MM.1S (cell line): Measurements from ENCODE around the gene TMIGD3.

ENCODE experiments used
- DNase-seq: peaks from one replicate; pipeline ENCODE4 v3.0.0-alpha.2; 2015
- H2AFZ ChIP-seq: fragments of 300-600 bp; sonication (generic); 2 replicates; pipeline ENCODE4 v1.6.0; 2016; ENCODE audit warnings: antibody characterized with exemption, low read length
- H3F3A ChIP-seq: fragments of 300-600 bp; sonication (generic); 2 replicates; pipeline ENCODE4 v1.6.1; 2016; ENCODE audit warnings: mild to moderate bottlenecking, antibody characterized with exemption, low read length, moderate library complexity, mixed read lengths; ENCODE audit not compliant: insufficient read depth
- H3K27ac ChIP-seq: fragments of 300-600 bp; sonication (generic); 2 replicates; pipeline ENCODE4 v1.5.1; 2016; ENCODE audit warnings: mild to moderate bottlenecking, low read length
- H3K27me3 ChIP-seq: fragments of 300-600 bp; sonication (generic); replicated peaks from 2 replicates; pipeline ENCODE4 v1.6.0; 2016; ENCODE audit warnings: low read length; ENCODE audit not compliant: insufficient read depth
- H3K36me3 ChIP-seq: fragments of 300-600 bp; sonication (generic); replicated peaks from 2 replicates; pipeline ENCODE4 v1.6.1; 2016; ENCODE audit warnings: mild to moderate bottlenecking, low read length, mixed read lengths; ENCODE audit not compliant: insufficient read depth
- H3K4me1 ChIP-seq: fragments of 300-600 bp; sonication (generic); 2 replicates; pipeline ENCODE4 v1.6.1; 2016; ENCODE audit warnings: low read length, mixed read lengths
- H3K4me2 ChIP-seq: fragments of 300-600 bp; sonication (generic); 2 replicates; pipeline ENCODE4 v1.6.0; 2016; ENCODE audit warnings: low read depth, low read length
- H3K4me3 ChIP-seq: fragments of 300-600 bp; sonication (generic); 2 replicates; pipeline ENCODE4 v1.5.1; 2016; ENCODE audit warnings: low read length, mixed read lengths
- H3K79me2 ChIP-seq: fragments of 300-600 bp; sonication (generic); 2 replicates; pipeline ENCODE4 v1.6.1; 2016; ENCODE audit warnings: mixed run types, low read length, mixed read lengths
- H3K9ac ChIP-seq: fragments of 300-600 bp; sonication (generic); 2 replicates; pipeline ENCODE4 v1.6.1; 2016; ENCODE audit warnings: low read length, mixed read lengths
- H3K9me2 ChIP-seq: fragments of 300-600 bp; sonication (generic); replicated peaks from 2 replicates; pipeline ENCODE4 v1.6.1; 2016; ENCODE audit warnings: mild to moderate bottlenecking, low read length, mixed read lengths; ENCODE audit not compliant: insufficient read depth
- H3K9me3 ChIP-seq: fragments of 300-600 bp; sonication (generic); replicated peaks from 2 replicates; pipeline ENCODE4 v1.6.1; 2016; ENCODE audit warnings: mild to moderate bottlenecking, low read length, mixed read lengths; ENCODE audit not compliant: insufficient read depth
- H4K20me1 ChIP-seq: fragments of 300-600 bp; sonication (generic); 2 replicates; pipeline ENCODE4 v1.6.1; 2016; ENCODE audit warnings: mild to moderate bottlenecking, low read length, moderate library complexity, mixed read lengths; ENCODE audit not compliant: insufficient read depth
- CTCF ChIP-seq: fragments of 300-600 bp; sonication (generic); IDR thresholded peaks from 2 replicates; pipeline ENCODE4 v1.5.1; 2016; ENCODE audit warnings: antibody characterized with exemption, low read length, mixed read lengths
- EZH2 ChIP-seq: fragments of 300-600 bp; sonication (generic); optimal IDR thresholded peaks from 2 replicates; pipeline ENCODE3; 2017; ENCODE audit warnings: low read depth, mild to moderate bottlenecking, antibody characterized with exemption, low read length, mixed read lengths
- EZH2phosphoT487 ChIP-seq: fragments of 300-600 bp; sonication (generic); IDR thresholded peaks from 2 replicates; pipeline ENCODE4 v1.6.1; 2018; ENCODE audit warnings: antibody characterized with exemption, low read length

Gene TMIGD3

GRCh38 chr1:111436726-111437125 lies 66.7 kb downstream of the TMIGD3 start:
- Histone ChIP-seq H3K4me3 (no peak overlapping the region), H3K36me3 (no peaks in the 10 kb centered on the region), H3K9me3 (no peaks in the 10 kb centered on the region), H3K4me1 (no peaks in the 10 kb centered on the region), H3F3A (no peaks in the 10 kb centered on the region), H3K9me2 (no peaks in the 10 kb centered on the region), H3K27ac (no peak overlapping the region), H2AFZ (no peak overlapping the region), H4K20me1 (no peaks in the 10 kb centered on the region), H3K9ac (no peak overlapping the region), H3K27me3 (no peaks in the 10 kb centered on the region), H3K4me2 (no peak overlapping the region), H3K79me2 (no peaks in the 10 kb centered on the region)
- TF ChIP-seq CTCF: no peak
- no peak for TF ChIP-seq EZH2
- TF ChIP-seq EZH2phosphoT487: no peak
- DNase-seq: no peak
